Skeletal muscle tissue (tissue), 4 donors: ENCODE measurements around the gene CARMIL3. TPM values are rescaled to one million over a fixed set of nuclear protein-coding genes. Genes with fewer than 3 reads are reported as not detected.

Experiments
- H3K27ac ChIP-seq: one replicate; pipeline ENCODE4 v1.7.0; 2013; ENCODE audit warnings: mild to moderate bottlenecking, low read depth, low read length, inconsistent platforms
- H3K27me3 ChIP-seq, 3 donors: one replicate each; pipeline ENCODE4 v1.7.0; 2013; ENCODE audit warnings: low read length in 3 of 3; ENCODE audit not compliant: control insufficient read depth in 3 of 3, insufficient read depth in 3 of 3
- H3K36me3 ChIP-seq, 3 donors: one replicate each; pipeline ENCODE4 v1.7.0; 2013; ENCODE audit warnings: low read length in 3 of 3; ENCODE audit not compliant: control insufficient read depth in 3 of 3, insufficient read depth in 3 of 3
- H3K4me1 ChIP-seq, 3 donors: one replicate each; pipeline ENCODE4 v1.7.0; 2013; ENCODE audit warnings: low read length in 3 of 3, mild to moderate bottlenecking in 3 of 3; ENCODE audit not compliant: control insufficient read depth in 3 of 3, insufficient read depth in 3 of 3
- H3K4me3 ChIP-seq, 3 donors: one replicate each; pipeline ENCODE4 v1.7.0; 2013; ENCODE audit warnings: low read length in 3 of 3
- H3K9ac ChIP-seq, 3 donors: one replicate each; pipeline ENCODE4 v1.7.0; 2013; ENCODE audit warnings: low read length in 3 of 3, mild to moderate bottlenecking in 3 of 3, moderate library complexity in 2 of 3, low read depth in 1 of 3
- H3K9me3 ChIP-seq, 3 donors: one replicate each; pipeline ENCODE4 v1.7.0; 2013; ENCODE audit warnings: low read length in 3 of 3; ENCODE audit not compliant: control insufficient read depth in 3 of 3
- total RNA-seq: library from RNA; depleted of rRNA; stranded (reverse); fragments of >200 nt; gene quantifications from one replicate; pipeline ENCODE4 v1.2.3, GENCODE V29; 2014
- donor health status: Osteomylitis.

Gene CARMIL3
- total RNA-seq, 1 donor from 2014 or later, result under 0.01 TPM

DNA sequence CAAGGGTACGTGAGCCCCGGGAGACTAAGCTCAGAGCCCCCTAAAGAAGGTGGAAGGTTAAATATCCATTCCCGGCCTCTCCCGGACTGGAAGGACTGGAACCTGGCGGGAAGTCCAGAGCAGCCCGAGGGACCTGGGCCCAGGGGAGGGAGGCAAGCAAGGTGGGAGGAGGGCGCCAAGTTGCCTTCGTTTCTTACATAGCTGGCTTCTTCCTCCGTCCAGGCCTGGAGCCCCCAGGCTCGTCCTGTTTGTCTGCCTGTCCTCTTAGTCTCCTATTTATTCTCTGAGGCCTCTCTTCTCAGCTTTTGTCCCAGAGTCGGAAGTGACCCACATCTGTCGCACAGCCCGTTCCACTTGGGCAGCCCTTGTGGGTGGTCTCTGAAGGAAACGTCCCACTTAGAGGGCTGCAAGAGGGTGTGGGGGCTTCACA, 43.0 kb downstream of the CARMIL3 start:
- H3K9ac ChIP-seq, result peak overlapping the region; percentile 79 to 85 (median 83)
- H3K27ac ChIP-seq, result peak overlapping the region; percentile 74
- no peaks in the 10 kb centered on the region for H3K36me3 ChIP-seq
- no peaks in the 10 kb centered on the region for H3K9me3 ChIP-seq
- peaks cover 23 to 36% (median 33%) of the 10 kb centered on the region in 3 donors for H3K4me1 ChIP-seq
- no peaks in the 10 kb centered on the region for H3K27me3 ChIP-seq
- H3K4me3 ChIP-seq, result peak overlapping the region; percentile 76 to 80 (median 79)

GRCh38 chr14:24095271-24096068, 43.7 kb downstream of the CARMIL3 start:
- H3K9ac ChIP-seq, result peak overlapping the region; percentile 79 to 85 (median 83)
- H3K4me3 ChIP-seq, result peak overlapping the region; percentile 76 to 80 (median 79)
- no peaks in the 10 kb centered on the region for H3K27me3 ChIP-seq
- no peaks in the 10 kb centered on the region for H3K9me3 ChIP-seq
- H3K27ac ChIP-seq, result peak overlapping the region; percentile 74
- H3K4me1 ChIP-seq, result peaks cover 23 to 36% (median 33%) of the 10 kb centered on the region in 3 donors
- H3K36me3 ChIP-seq, result no peaks in the 10 kb centered on the region

DNA sequence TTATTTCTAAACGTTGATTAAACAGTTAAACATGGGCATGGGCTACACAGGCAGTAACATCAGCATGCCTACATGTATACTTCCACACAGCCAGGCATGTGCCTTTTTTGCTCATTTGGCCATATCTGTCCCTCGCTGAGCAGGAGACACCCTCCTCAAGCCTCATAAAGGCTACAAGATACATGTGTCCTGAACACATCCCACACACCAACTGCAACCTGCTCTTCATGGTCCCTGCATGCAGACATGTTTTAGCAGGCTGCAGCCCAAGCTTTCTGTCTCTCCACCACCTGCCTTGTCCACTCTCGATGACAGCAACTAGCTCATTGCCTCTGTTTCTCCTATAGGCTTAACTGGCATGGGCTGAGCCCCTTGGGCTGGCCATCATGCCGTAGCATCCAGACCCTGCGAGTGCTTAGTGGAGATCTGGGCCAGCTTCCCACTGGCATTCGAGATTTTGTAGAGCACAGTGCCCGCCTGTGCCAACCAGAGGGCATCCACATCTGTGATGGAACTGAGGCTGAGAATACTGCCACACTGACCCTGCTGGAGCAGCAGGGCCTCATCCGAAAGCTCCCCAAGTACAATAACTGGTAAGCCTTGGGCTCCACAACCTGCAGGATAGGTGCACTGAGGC, 44.9 kb downstream of the CARMIL3 start:
- no peak overlapping the region for H3K9ac ChIP-seq
- no peaks in the 10 kb centered on the region for H3K36me3 ChIP-seq
- H3K27ac ChIP-seq, result no peak overlapping the region
- no peaks in the 10 kb centered on the region for H3K9me3 ChIP-seq
- H3K4me3 ChIP-seq, result no peak overlapping the region
- peaks cover 23 to 36% (median 33%) of the 10 kb centered on the region in 3 donors for H3K4me1 ChIP-seq
- H3K27me3 ChIP-seq, result no peaks in the 10 kb centered on the region

- H3K4me1 ChIP-seq, result peaks cover 13 to 28% (median 20%) of the 10 kb centered on the region in 3 donors
- no peak overlapping the region for H3K27ac ChIP-seq
- H3K4me3 ChIP-seq, result no peak overlapping the region
- H3K36me3 ChIP-seq, result peaks cover 0 to 3% (median 0%) of the 10 kb centered on the region in 3 donors
- no peaks in the 10 kb centered on the region for H3K9me3 ChIP-seq
- no peaks in the 10 kb centered on the region for H3K27me3 ChIP-seq
- no peak overlapping the region for H3K9ac ChIP-seq
Measured at GRCh38 chr14:24098229-24098926, 46.6 kb downstream of the CARMIL3 start.

DNA sequence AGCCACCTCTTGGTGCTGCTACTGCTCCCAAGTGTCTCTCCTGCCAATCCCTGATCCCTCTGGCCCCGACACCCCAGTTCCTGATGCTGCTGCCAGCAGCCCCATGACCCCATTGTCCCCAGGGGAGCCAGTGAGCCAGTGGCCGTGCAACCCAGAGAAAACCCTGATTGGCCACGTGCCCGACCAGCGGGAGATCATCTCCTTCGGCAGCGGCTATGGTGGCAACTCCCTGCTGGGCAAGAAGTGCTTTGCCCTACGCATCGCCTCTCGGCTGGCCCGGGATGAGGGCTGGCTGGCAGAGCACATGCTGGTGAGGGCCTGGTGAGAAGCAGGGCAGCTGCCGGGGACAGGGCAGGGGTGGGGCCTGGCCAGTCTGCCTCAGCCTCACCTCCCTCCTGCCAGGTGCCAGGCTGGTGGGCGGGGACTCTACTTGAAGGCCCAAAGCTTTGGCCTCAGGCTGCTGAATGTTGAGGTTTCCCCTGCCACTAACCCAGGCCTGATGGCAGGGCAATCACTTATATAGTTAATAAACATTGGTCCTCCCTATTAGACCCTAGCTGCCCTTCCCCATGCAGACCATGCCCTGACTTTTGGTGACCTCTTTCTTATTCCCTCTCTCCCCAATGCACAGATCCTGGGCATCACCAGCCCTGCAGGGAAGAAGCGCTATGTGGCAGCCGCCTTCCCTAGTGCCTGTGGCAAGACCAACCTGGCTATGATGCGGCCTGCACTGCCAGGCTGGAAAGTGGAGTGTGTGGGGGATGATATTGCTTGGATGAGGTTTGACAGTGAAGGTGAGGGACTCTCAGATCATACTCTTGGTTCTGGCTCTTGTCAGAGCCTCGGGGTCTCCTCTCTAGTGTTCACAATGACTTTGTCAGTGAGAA, 47.4 kb downstream of the CARMIL3 start:
- no peaks in the 10 kb centered on the region for H3K9me3 ChIP-seq
- peaks cover 0 to 3% (median 3%) of the 10 kb centered on the region in 3 donors for H3K36me3 ChIP-seq
- no peaks in the 10 kb centered on the region for H3K27me3 ChIP-seq
- H3K9ac ChIP-seq, result no peak overlapping the region
- H3K4me1 ChIP-seq, result peaks cover 9 to 21% (median 16%) of the 10 kb centered on the region in 3 donors
- H3K27ac ChIP-seq, result no peak overlapping the region
- H3K4me3 ChIP-seq, result no peak overlapping the region

- no peak overlapping the region for H3K4me3 ChIP-seq
- peaks cover 0 to 3% (median 3%) of the 10 kb centered on the region in 3 donors for H3K36me3 ChIP-seq
- no peaks in the 10 kb centered on the region for H3K9me3 ChIP-seq
- H3K9ac ChIP-seq, result no peak overlapping the region
- H3K27me3 ChIP-seq, result no peaks in the 10 kb centered on the region
- no peak overlapping the region for H3K27ac ChIP-seq
- H3K4me1 ChIP-seq, result peaks cover 0 to 9% (median 6%) of the 10 kb centered on the region in 3 donors
Measured at GRCh38 chr14:24100197-24100981, 48.6 kb downstream of the CARMIL3 start.

DNA sequence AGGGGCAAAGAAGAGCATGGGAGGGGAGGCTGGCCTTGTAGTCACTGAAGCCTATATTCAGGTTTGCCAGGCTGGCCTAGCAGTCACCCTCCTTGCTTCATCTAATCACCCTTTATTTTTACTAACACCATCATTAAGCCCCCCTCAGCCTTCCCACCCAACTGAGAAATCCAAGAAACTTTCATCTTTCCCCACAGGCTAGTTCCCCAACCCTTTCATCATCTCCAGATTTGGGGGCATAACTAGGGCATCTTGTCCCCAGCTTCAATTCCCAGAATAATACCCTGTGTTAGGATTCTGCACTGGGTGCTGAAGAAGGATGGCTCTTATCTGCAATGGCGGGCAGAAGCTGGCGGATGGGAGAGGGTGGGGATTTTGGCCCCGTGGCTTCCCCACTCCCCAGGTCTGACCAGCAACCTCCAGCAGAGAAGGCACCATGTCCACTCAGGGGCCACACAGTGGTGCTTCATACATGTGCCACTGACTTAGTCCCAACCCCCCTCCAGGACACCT, 49.2 kb downstream of the CARMIL3 start:
- peaks cover 0 to 5% (median 2%) of the 10 kb centered on the region in 3 donors for H3K4me1 ChIP-seq
- no peak overlapping the region for H3K4me3 ChIP-seq
- H3K27ac ChIP-seq, result no peak overlapping the region
- H3K9ac ChIP-seq, result no peak overlapping the region
- H3K36me3 ChIP-seq, result peaks cover 0 to 3% (median 3%) of the 10 kb centered on the region in 3 donors
- H3K9me3 ChIP-seq, result no peaks in the 10 kb centered on the region
- H3K27me3 ChIP-seq, result no peaks in the 10 kb centered on the region

GRCh38 chr14:24102357-24103048, 50.7 kb downstream of the CARMIL3 start:
- Histone ChIP-seq H3K9me3 (no peaks in the 10 kb centered on the region), H3K9ac (no peak overlapping the region), H3K27ac (no peak overlapping the region), H3K4me1 (peaks cover 0 to 5% (median 2%) of the 10 kb centered on the region in 3 donors), H3K4me3 (no peak overlapping the region), H3K27me3 (no peaks in the 10 kb centered on the region), H3K36me3 (peaks cover 0 to 3% (median 3%) of the 10 kb centered on the region in 3 donors)
